ENCODE data around the gene STBD1.
"Not testable (repeated sequence)": the region's sequence is repeated elsewhere in the genome, so short reads cannot be mapped to it uniquely, and the experiment has no call there.

STBD1 gene

DNA sequence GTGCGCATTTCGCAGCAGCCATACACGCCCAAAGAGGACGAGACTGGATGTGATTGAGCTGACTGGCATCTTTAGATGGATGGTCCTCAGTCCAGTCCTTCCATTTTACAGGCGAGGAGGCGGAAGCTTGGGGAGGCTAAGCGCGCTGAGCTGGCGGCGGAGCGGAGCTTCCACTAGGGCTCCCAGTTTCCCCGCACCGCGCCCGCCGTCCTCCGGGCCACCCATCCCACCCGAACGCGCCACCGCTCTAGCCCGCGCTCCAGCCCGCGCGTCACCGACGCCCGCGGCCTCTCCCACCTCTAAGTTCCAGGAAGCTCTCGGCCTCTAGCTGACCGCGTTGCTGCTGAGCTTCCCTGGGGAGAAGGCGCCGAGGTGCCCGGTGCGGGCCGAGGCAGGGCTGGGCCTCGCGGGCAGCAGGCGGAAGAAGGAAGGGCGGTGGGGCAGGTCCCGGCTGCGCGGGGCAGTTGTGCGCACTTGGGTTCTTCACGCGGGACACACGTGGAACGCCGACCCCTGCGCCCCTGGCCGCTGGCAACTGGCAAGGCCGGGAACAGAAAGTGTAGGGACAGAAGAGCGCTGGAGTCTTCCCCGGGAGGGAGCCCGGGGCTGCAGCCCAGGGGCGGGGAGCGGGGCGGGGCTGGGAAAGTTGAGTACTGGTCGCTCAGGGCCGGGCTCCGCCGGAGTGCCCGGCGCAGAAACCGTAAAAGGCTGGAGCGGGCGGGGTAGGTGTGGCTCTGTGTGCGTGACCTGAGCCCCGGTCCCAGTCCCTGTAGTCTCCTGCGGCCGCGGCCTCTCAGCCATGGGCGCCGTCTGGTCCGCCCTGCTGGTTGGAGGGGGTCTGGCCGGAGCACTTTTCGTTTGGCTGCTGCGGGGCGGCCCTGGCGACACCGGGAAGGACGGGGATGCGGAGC, at the start of gene STBD1:
STBD1 (plus strand) TSS at position 763 of the 911 bp plus-strand sequence; CDS start at position 800, 37 bp downstream.
- peak in 1 of 3 donors; percentile 5 for DNase-seq (ENCODE audit: low read depth in 3 of 3, low spot score in 1 of 3)

DNA sequence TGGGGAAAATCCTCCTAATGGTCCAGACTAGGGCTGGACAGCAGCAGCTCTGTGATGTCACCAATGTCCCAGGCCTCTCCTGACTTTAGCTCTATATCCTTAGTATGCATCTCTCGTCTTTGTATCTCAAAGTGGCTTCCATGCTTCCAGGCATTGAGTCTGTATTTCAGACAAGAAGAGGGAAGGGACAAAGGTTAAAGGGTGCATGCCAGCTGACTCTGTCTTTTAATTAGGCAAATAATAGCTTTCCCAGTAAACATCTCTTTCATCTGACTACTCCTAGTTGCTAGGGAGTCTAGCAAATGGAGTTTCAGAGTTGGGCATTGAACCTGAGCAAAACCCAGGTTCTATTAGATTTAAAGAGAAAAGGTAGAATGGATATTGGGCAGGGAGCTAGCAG, 49.6 kb upstream of the STBD1 start:
- DNase-seq (ENCODE audit: low read depth in 3 of 3, low spot score in 1 of 3), result no peak

DNA sequence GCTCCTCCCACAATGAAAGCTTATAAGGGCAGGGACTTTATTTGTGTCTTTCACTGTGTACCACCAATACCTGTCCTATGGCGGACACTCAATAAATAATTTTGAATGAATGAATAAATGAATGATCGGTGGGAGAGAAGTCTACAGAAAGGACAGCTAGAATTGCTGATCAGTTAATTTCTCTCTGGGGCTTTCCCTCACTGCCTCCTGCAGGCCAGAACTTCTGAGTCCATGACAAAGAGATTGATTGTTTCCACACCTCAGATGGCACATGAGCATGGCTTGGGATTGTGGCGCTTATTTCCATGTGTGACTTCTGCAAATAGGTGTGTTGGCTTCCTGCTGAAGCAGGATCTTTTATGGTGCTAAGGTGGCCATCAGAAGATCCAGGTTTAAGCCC, 48.7 kb upstream of the STBD1 start:
- no peak for DNase-seq (ENCODE audit: low read depth in 3 of 3, low spot score in 1 of 3)

GRCh38 chr4:76260571-76260970, 46.0 kb upstream of the STBD1 start:
- DNase-seq (ENCODE audit: low read depth in 3 of 3, low spot score in 1 of 3), result no peak

- no peak for DNase-seq (ENCODE audit: low read depth in 3 of 3, low spot score in 1 of 3)
Observed at GRCh38 chr4:76265631-76266218, 40.8 kb upstream of the STBD1 start.

DNA sequence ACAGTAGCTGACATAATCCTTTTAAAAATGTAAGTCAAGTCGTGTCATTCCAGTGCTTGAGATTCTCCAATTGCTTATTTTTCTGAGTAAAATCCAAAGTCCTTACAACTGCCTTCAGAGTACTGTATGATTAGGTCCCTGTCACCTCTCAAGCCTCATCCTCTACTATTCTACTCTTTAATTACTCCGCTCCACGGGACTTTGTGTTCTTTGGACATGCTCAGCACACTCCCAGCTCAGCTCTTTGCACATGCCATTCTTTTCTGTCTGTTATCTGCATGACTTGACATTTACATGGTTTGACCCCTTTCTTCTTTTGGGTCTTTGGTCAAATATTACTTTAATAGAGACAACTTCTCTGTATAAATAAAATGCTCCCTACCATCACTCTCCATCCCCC, 39.9 kb upstream of the STBD1 start:
- DNase-seq (ENCODE audit: low read depth in 3 of 3, low spot score in 1 of 3), result no peak

DNA sequence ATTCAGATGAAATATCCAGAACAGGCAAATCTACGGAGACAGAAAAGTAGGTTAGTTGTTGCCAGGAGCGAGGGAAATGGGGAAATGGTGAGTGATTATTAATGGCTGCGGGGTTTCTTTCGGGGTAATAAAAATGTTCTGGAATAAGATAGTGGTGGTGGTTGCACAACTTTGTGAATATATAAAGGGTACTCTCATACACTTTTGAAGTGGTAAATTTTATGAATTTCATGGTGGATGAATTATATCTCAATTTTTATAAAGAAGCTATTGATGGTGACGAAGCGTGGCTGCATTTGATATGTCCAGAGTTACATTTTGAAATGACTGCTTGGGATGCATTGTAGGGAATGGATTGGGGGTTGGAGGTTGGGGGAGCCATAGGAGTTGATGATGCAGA, 38.7 kb upstream of the STBD1 start:
- no peak for DNase-seq (ENCODE audit: low read depth in 3 of 3, low spot score in 1 of 3)

GRCh38 chr4:76270244-76271175, 36.0 kb upstream of the STBD1 start:
- DNase-seq (ENCODE audit: low read depth in 3 of 3, low spot score in 1 of 3), result no peak

DNA sequence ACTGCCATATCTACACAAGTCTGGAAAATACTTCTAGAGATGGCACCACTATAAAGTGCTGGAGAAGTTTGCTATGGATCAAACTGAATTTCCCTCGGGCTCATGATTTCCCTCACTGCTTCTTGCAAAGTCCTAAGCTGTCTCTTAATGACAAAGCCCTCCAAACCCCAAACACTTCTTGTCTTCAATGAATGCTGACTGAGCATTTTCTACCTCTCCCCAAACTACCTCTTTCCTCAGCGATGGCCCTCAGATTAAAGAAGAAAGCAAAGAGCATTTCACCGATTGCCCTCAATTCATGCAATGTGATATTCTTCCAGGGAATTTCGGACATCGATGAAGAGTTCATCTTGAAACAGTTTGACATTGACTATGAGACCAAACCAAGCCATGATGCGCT, 35.3 kb upstream of the STBD1 start:
- DNase-seq (ENCODE audit: low read depth in 3 of 3, low spot score in 1 of 3), result no peak

DNA sequence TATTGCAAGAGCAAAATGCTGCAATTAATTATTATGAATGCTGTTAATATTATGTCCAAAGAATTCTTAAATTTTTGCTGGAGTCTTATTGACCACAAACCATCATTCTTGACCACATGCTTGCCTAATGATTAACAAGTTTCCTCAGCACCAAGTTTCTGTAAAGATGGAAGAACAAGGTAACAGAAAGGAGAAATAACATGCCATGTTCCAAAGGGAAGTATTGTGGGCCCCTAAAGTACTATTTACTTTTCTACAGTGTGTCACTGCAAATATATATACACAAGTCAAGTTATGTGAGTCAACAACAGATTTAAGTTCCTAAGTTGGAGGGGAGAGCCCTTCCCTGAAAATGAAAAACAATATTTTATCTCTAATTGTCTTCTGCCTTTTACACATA, 34.5 kb upstream of the STBD1 start:
- no peak for DNase-seq (ENCODE audit: low read depth in 3 of 3, low spot score in 1 of 3)

GRCh38 chr4:76272582-76272981, 34.0 kb upstream of the STBD1 start:
- DNase-seq (ENCODE audit: low read depth in 3 of 3, low spot score in 1 of 3), result no peak

DNA sequence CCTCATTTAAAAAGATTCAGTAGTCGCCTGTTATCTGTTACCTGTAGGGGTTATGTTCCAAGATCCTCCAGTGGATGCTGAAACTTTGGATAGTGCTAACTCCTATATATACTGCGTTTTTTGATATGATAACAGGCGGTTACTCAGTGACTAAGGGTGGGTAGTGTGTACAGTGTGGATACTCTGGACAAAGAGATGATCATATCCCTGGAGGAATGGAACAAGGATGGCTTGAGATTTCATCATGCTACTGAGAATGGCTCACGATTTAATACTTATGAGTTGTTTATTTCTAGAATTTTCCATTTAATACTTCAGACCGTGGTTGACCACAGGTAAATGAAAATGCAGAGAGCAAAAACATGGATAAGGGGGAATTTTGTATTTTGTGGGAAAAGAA, 33.5 kb upstream of the STBD1 start:
- DNase-seq (ENCODE audit: low read depth in 3 of 3, low spot score in 1 of 3), result no peak

DNA sequence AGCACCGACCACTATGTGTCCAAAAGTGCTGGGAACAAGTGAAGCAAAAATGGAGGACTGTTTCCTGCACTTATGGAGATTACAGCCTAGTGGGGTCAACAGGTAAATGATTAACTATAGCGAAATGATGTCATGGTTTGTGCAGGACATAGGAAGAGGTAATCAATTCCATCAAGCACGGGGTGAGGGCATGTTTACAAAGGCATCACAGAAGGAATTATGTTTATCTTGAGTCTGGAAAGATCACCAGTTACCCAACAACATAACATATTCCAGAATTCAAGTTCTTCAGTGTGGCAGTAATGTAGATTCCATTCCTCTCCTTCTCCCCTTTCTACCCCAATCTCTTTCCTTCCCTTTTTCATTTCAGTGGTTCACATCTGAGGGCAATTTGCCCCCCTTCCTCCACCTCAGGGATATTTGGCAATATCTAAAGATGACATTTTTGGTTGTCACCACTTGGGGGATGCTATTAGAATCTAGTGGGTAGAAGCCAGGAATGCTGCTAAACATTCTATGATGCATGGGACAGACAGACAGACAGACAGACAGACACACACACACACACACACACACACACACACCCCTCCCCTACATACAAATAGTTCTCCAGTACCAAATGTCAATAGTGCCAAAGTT, 30.9 kb upstream of the STBD1 start:
- no peak for DNase-seq (ENCODE audit: low read depth in 3 of 3, low spot score in 1 of 3)

GRCh38 chr4:76276813-76277212, 29.7 kb upstream of the STBD1 start:
- no peak for DNase-seq (ENCODE audit: low read depth in 3 of 3, low spot score in 1 of 3)

GRCh38 chr4:76277667-76278066, 28.9 kb upstream of the STBD1 start:
- DNase-seq (ENCODE audit: low read depth in 3 of 3, low spot score in 1 of 3), result no peak

- no peak for DNase-seq (ENCODE audit: low read depth in 3 of 3, low spot score in 1 of 3)
Observed at GRCh38 chr4:76278583-76278982, 27.9 kb upstream of the STBD1 start.

GRCh38 chr4:76279462-76279861, 27.1 kb upstream of the STBD1 start:
- no peak for DNase-seq (ENCODE audit: low read depth in 3 of 3, low spot score in 1 of 3)

DNA sequence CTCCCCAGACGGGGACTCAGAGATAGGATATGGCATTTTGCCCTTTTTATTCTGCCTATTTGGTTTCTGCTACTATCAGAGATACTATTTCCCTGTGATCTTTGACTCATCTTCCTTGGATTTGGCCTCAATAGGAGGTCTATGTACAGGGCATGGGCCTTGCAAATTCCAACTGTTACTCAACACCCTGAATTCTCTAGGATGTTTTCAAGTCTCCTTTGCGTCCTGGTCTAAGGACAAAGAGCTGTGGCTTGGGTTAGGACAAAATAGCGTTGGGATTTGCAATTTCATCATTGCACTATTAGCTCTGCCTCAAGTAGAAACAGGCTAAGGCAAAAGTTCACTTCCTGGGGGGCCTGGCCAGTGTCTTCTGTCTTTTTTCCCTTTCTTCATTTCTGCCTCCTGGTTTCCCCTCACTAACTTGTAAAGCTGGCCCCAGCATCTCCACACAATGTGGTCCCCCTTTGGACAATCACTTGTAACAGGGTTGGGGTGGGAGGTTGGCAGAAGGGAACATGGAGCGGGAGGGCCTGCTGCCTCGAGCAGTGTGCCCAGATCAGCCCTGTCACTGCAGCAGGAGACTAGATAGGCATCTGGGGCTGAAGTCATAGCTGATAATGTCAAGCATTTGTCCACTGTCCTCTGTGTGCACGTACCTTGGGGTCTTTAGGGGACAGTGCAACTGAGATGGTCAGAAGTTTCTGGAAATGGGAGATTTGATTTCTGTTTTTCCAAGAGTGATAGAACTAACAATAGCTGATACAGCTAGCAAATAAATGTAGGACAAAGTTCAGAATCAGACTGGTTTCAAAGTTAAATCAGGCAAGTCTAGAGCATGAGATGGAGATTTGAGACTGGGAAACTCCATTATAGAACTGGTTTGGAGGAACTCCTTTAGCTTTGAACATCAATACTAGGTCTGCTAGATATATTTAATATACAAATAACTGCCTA, 25.8 kb upstream of the STBD1 start:
- no peak for DNase-seq (ENCODE audit: low read depth in 3 of 3, low spot score in 1 of 3)

GRCh38 chr4:76281594-76281993, 24.9 kb upstream of the STBD1 start:
- DNase-seq (ENCODE audit: low read depth in 3 of 3, low spot score in 1 of 3), result not testable (repeated sequence)
